K562 (cell line): ENCODE measurements around the gene TRIP6. TPM values are rescaled to one million over a fixed set of nuclear protein-coding genes. Genes with fewer than 3 reads are reported as not detected.

ENCODE experiments used
- ATAC-seq: fragments of 200-7000 bp; cut with Tn5 transposase; 3 replicates; pipeline ENCODE4 v1.9.1; 2020; ENCODE audit warnings: moderate library complexity
- BruUV-seq: library from RNA; stranded (reverse); fragments of 400-500 nt; replicated peaks from 2 replicates; lab custom pipeline; 2021; lab: Mats Ljungman, UMichigan
- CTCF ChIA-PET: fragments of 300-600 bp; formaldehyde crosslinking; extraction: SDS; loops from one replicate; lab custom pipeline; 2021; ENCODE audit warnings: low intra/inter-chr PET ratio; lab: Yijun Ruan, JAX
- POLR2A ChIA-PET: fragments of 300-600, 350-650 bp; sonication (Branson Sonifier 250); formaldehyde crosslinking; extraction: SDS; loops from one replicate; lab custom pipeline; 2021; ENCODE audit warnings: antibody characterized with exemption, inconsistent platforms; lab: Yijun Ruan, JAX
- DNase-seq, 4 experiments: peaks; one replicate each; pipeline versions ENCODE4 v3.0.0 to v3.0.0-alpha.2; 2011 to 2018; ENCODE audit warnings: low spot score in 3 of 4, mixed read lengths in 3 of 4; ENCODE audit errors: extremely low read depth in 1 of 4
- FAIRE-seq: peaks from 2 replicates; lab custom pipeline; 2011; peaks lifted over from hg19 to GRCh38; lab: Jason Lieb, UNC
- H2AFZ ChIP-seq: 2 replicates; pipeline ENCODE4 v1.6.0; 2011; ENCODE audit warnings: low read depth, low read length, control low read depth, inconsistent platforms
- H3K27ac ChIP-seq: fragments of 200-600 bp; 3 replicates; pipeline ENCODE4 v1.8.0; 2011; ENCODE audit warnings: low read depth, mild to moderate bottlenecking, control low read depth, inconsistent platforms, low read length, moderate library complexity, mixed read lengths; ENCODE audit errors: extremely low read depth
- H3K27me3 ChIP-seq, 2 experiments: fragments of 300-600 bp in 1 of 2; 2 replicates in 1 of 2; 3 replicates in 1 of 2; pipeline versions ENCODE4 v1.6.0 to v1.8.0; 2011; ENCODE audit warnings: inconsistent platforms in 2 of 2, low read length in 2 of 2, mild to moderate bottlenecking in 1 of 2, mixed read lengths in 1 of 2, moderate library complexity in 1 of 2; ENCODE audit not compliant: control insufficient read depth in 2 of 2, insufficient read depth in 2 of 2
- H3K36me3 ChIP-seq: fragments of 300-600 bp; 3 replicates; pipeline ENCODE4 v1.8.0; 2011; ENCODE audit warnings: mild to moderate bottlenecking, low read length, inconsistent platforms; ENCODE audit not compliant: control insufficient read depth, insufficient read depth
- H3K4me1 ChIP-seq, 2 experiments: fragments of 200-600 bp in 1 of 2; replicated peaks in 1 of 2; 2 replicates in 1 of 2; 3 replicates in 1 of 2; pipeline versions ENCODE4 v1.5.1 to v1.8.0; 2011; ENCODE audit warnings: inconsistent platforms in 2 of 2, low read length in 2 of 2, mild to moderate bottlenecking in 1 of 2, mixed read lengths in 1 of 2, moderate library complexity in 1 of 2; ENCODE audit not compliant: control insufficient read depth in 2 of 2, insufficient read depth in 2 of 2
- H3K4me2 ChIP-seq: 2 replicates; pipeline ENCODE4 v1.6.1; 2011; ENCODE audit warnings: low read length, control low read depth, inconsistent platforms, mixed read lengths; ENCODE audit not compliant: insufficient read depth
- H3K4me3 ChIP-seq: fragments of 200-600 bp; sonication (generic), shearing (Covaris generic); 2 replicates; pipeline ENCODE4 v1.5.1; 2016; ENCODE audit warnings: control low read depth, inconsistent platforms
- H3K79me2 ChIP-seq: fragments of 200-600 bp; 3 replicates; pipeline ENCODE4 v1.8.0; 2011; ENCODE audit warnings: low read length, inconsistent platforms; ENCODE audit not compliant: control insufficient read depth, insufficient read depth
- H3K9ac ChIP-seq, 2 experiments: 2 replicates each; pipeline versions ENCODE4 v1.6.0 to v1.6.1; 2011; ENCODE audit warnings: low read depth in 2 of 2, low read length in 2 of 2, control low read depth in 1 of 2, inconsistent platforms in 1 of 2, mild to moderate bottlenecking in 1 of 2, mixed read lengths in 1 of 2; ENCODE audit not compliant: insufficient read depth in 1 of 2
- H3K9me1 ChIP-seq: one replicate; pipeline ENCODE4 v1.6.0; 2011; ENCODE audit warnings: inconsistent platforms, mild to moderate bottlenecking, low read length, moderate library complexity; ENCODE audit not compliant: control insufficient read depth, insufficient read depth
- H3K9me3 ChIP-seq: replicated peaks from 2 replicates; pipeline ENCODE4 v1.5.1; 2011; ENCODE audit warnings: low read depth, low read length, inconsistent platforms; ENCODE audit not compliant: control insufficient read depth, insufficient read depth
- H4K20me1 ChIP-seq: replicated peaks from 2 replicates; pipeline ENCODE4 v1.6.1; 2011; ENCODE audit warnings: low read length, inconsistent platforms, mixed read lengths; ENCODE audit not compliant: control insufficient read depth, insufficient read depth
- ARID2 ChIP-seq: fragments of 450-650 bp; IDR thresholded peaks from 2 replicates; pipeline ENCODE4 v1.6.1; 2017; ENCODE audit warnings: antibody characterized with exemption, mild to moderate bottlenecking
- BRD9 ChIP-seq: fragments of 450-650 bp; IDR thresholded peaks from 2 replicates; pipeline ENCODE4 v1.6.1; 2018; ENCODE audit warnings: low read depth; ENCODE audit not compliant: partially characterized antibody
- CCNT2 ChIP-seq: IDR thresholded peaks from 2 replicates; pipeline ENCODE4 v1.6.1; 2011; ENCODE audit warnings: borderline replicate concordance, low read depth, mild to moderate bottlenecking, moderate library complexity, mixed read lengths, low read length; ENCODE audit not compliant: insufficient read length; ENCODE audit errors: extremely low read depth
- CXXC5 ChIP-seq: fragments of 250-450 bp; sonication (Bioruptor Pico); IDR thresholded peaks from 2 replicates; pipeline ENCODE4 v1.8.0; 2022; ENCODE audit warnings: inconsistent platforms, mild to moderate bottlenecking, moderate library complexity
- ELK3 ChIP-seq: fragments of 450-650 bp; formaldehyde crosslinking; IDR thresholded peaks from 2 replicates; pipeline ENCODE4 v1.4.0; 2020; ENCODE audit warnings: mild to moderate bottlenecking
- FIP1L1 ChIP-seq: fragments of 200-400 bp; formaldehyde crosslinking; IDR thresholded peaks from 2 replicates; pipeline ENCODE4 v1.6.1; 2018; ENCODE audit warnings: mild to moderate bottlenecking, low read depth, low read length; ENCODE audit not compliant: poor library complexity, severe bottlenecking
- GMEB1 ChIP-seq: fragments of 250-450 bp; sonication (Bioruptor Pico); IDR thresholded peaks from 2 replicates; pipeline ENCODE4 v1.4.0; 2020; ENCODE audit warnings: mild to moderate bottlenecking
- HDAC2 ChIP-seq: fragments of 450-650 bp; IDR thresholded peaks from 2 replicates; pipeline ENCODE4 v1.6.1; 2016; ENCODE audit warnings: mild to moderate bottlenecking
- HNRNPUL1 ChIP-seq: fragments of 200-400 bp; formaldehyde crosslinking; IDR thresholded peaks from 2 replicates; pipeline ENCODE4 v1.6.1; 2017; ENCODE audit warnings: low read length
- RBFOX2 ChIP-seq: fragments of 200-400 bp; formaldehyde crosslinking; IDR thresholded peaks from 2 replicates; pipeline ENCODE4 v1.6.1; 2017; ENCODE audit warnings: low read depth, mild to moderate bottlenecking, low read length, moderate library complexity
- SAFB ChIP-seq: fragments of 200-400 bp; formaldehyde crosslinking; IDR thresholded peaks from 2 replicates; pipeline ENCODE4 v1.6.1; 2017; ENCODE audit warnings: low read depth, low read length, borderline replicate concordance
- SMARCC2 ChIP-seq: fragments of 450-650 bp; IDR thresholded peaks from 2 replicates; pipeline ENCODE4 v1.6.1; 2017; ENCODE audit warnings: antibody characterized with exemption, moderate library complexity, mild to moderate bottlenecking, low read depth
- SNAPC5 ChIP-seq: fragments of 250-450 bp; sonication (Bioruptor Pico); IDR thresholded peaks from 2 replicates; pipeline ENCODE4 v1.8.0; 2021; ENCODE audit warnings: moderate library complexity, mild to moderate bottlenecking, inconsistent platforms
- TBL1XR1 ChIP-seq, 2 experiments: IDR thresholded peaks; 2 replicates each; pipeline ENCODE4 v1.6.1; 2012; ENCODE audit warnings: improper control_type of control experiment in 2 of 2, low read length in 2 of 2, mild to moderate bottlenecking in 1 of 2
- TOE1 ChIP-seq, 2 experiments: fragments of 450-650 bp in 1 of 2; sonication (generic) in 1 of 2; formaldehyde crosslinking in 1 of 2; IDR thresholded peaks; 2 replicates each; pipeline versions ENCODE4 v1.7.1 to v1.8.0; 2016 to 2022; ENCODE audit warnings: borderline replicate concordance in 2 of 2, mild to moderate bottlenecking in 2 of 2, antibody characterized with exemption in 1 of 2, inconsistent platforms in 1 of 2, low read depth in 1 of 2, missing genetic modification reagents in 1 of 2, moderate library complexity in 1 of 2
- TSC22D4 ChIP-seq: fragments of 450-650 bp; IDR thresholded peaks from 2 replicates; pipeline ENCODE4 v1.6.1; 2016; ENCODE audit warnings: missing genetic modification characterization, missing biosample characterization, control low read depth
- XRCC5 ChIP-seq: fragments of 200-400 bp; formaldehyde crosslinking; IDR thresholded peaks from 2 replicates; pipeline ENCODE4 v1.6.1; 2017; ENCODE audit warnings: low read depth, mild to moderate bottlenecking, low read length
- WGBS: fragments of 100-300 bp; shearing (Covaris generic); methylation state at CpG from one replicate; pipeline ENCODE4 v1.1.6; 2016; ENCODE audit warnings: low coverage, mixed read lengths; ENCODE audit not compliant: insufficient coverage; ENCODE audit errors: missing lambda C conversion rate; 5-methylcytosine and 5-hydroxymethylcytosine counted together
- in situ Hi-C: fragments of 300-500 bp; cut with MboI; formaldehyde crosslinking; loops from 4 replicates; pipeline ENCODE4 v1.15.0; 2018; ENCODE audit warnings: inconsistent platforms, mixed read lengths
- intact Hi-C: fragments of 100-400 bp; cut with micrococcal nuclease; formaldehyde crosslinking; loops from 2 replicates; pipeline ENCODE4 v1.14.2; 2022
- polyA plus RNA-seq, 8 experiments: library from polyadenylated mRNA; depleted of rRNA in 4 of 8; stranded (reverse) in 5 of 8; unstranded in 3 of 8; fragments of >200 nt; fragmentation: Nextera tagmentation in 2 of 8; fragmentation: Illumina TruSeq in 1 of 8; extraction: Ambion mirVana in 2 of 8; extraction: Trizol in 1 of 8; gene quantifications; 2 replicates each; pipeline versions ENCODE4 v1.2.1 to v1.2.3, GENCODE V29; 2011 to 2014; ENCODE audit warnings: inconsistent platforms in 1 of 8, missing spikeins in 1 of 8
- total RNA-seq, 7 experiments: library from RNA; depleted of rRNA in 6 of 7; stranded (reverse); fragments of >200 nt in 6 of 7; fragmentation: Illumina TruSeq in 2 of 7; extraction: Trizol in 2 of 7; gene quantifications; 2 replicates each; pipeline versions ENCODE4 v1.2.1 to v1.2.3, GENCODE V29; 2011 to 2021; ENCODE audit warnings: low replicate concordance in 1 of 7

Gene TRIP6
- total and polyA plus RNA-seq, 9 of the 15 experiments (the other 6 are each of a cell fraction or from before 2014, with no cell fraction given) = 5.9 to 141 (median 54.0) TPM

GRCh38 chr7:100896732-100897608, 29.8 kb downstream of the TRIP6 start:
- ATAC-seq (peak; percentile 53), FAIRE-seq (no peak), DNase-seq (peak; percentile 77 to 80 (median 78))
- Histone ChIP-seq H3K36me3 (no peaks in the 10 kb centered on the region), H3K4me2 (peak overlapping the region; percentile 81), H3K27ac (peak overlapping the region; percentile 48), H3K27me3 (no peaks in the 10 kb centered on the region), H3K4me1 (peaks cover 27 to 71% of the 10 kb centered on the region in 2 experiments), H3K79me2 (no peaks in the 10 kb centered on the region; the same call in 2 of the 3 replicates), H2AFZ (peak overlapping the region; percentile 96), H3K9ac (peak overlapping the region; percentile 44 to 86), H3K4me3 (peak overlapping the region; percentile 39), H3K9me1 (no peaks in the 10 kb centered on the region), H3K9me3 (no peaks in the 10 kb centered on the region), H4K20me1 (no peaks in the 10 kb centered on the region)
- intact Hi-C loops = loop anchor here (1.0 to 5.0 kb wide), 6 partner anchors 69 to 385 kb away; no protein-coding TSS in a partner anchor
- 8% methylated on average over 44 of the region's 95 CpGs for WGBS
- ChIA-PET CTCF (interaction anchor here (0.6 to 3.1 kb wide), 6 partner anchors 134 to 295 kb away, joined by 3 to 44 read pairs (median 6); no protein-coding TSS in a partner anchor), POLR2A (interaction anchor here (0.6 to 2.1 kb wide), 5 partner anchors 13 to 362 kb away, joined by 3 to 7 read pairs (median 4); partner anchors contain the start of gene SRRT)
- BruUV-seq = no TSS peak
- in situ Hi-C loops = no loop called here
- no peak for TF ChIP-seq SNAPC5 (CRISPR knock-in tag)
- no peak for TF ChIP-seq HNRNPUL1
- peak; percentile 40 for TF ChIP-seq CXXC5 (CRISPR knock-in tag)
- TF ChIP-seq ARID2 = no peak
- no peak for TF ChIP-seq ELK3 (CRISPR knock-in tag)
- peak; percentile 74 for TF ChIP-seq RBFOX2
- TF ChIP-seq XRCC5 = 0 out of 2 replicates have a peak, but pooled peaks have one; percentile 35
- peak; percentile 98 for TF ChIP-seq SAFB
- no peak for TF ChIP-seq SMARCC2
- no peak for TF ChIP-seq TSC22D4 (tag)
- peak; percentile 38 for TF ChIP-seq GMEB1 (CRISPR knock-in tag)
- no peak for TF ChIP-seq CCNT2
- 0 out of 2 replicates have a peak, but pooled peaks have one; percentile 15 for TF ChIP-seq HDAC2
- peak; percentile 35 for TF ChIP-seq FIP1L1
- 0 out of 4 replicates have a peak, but pooled peaks of 1 of the 2 experiments have one; percentile 62 for TF ChIP-seq TBL1XR1 (IDR thresholded peaks at IDR 0.05; ENCODE audit: low read length in 2 of 2)
- TF ChIP-seq TOE1 (IDR thresholded peaks at IDR 0.05; ENCODE audit: borderline replicate concordance) = no peak
- TF ChIP-seq TOE1 (CRISPR knock-in tag; IDR thresholded peaks at IDR 0.05; ENCODE audit: borderline replicate concordance, low read depth) = no peak
- peak; percentile 29 for TF ChIP-seq BRD9
